Vagina (tissue), 2 donors: Measurements from ENCODE around the gene B3GALT5.

Source experiments
- CTCF ChIP-seq, 3 experiments: fragments of 450-650 bp in 2 of 3; fragments of 200-600 bp in 1 of 3; sonication (generic) in 1 of 3; IDR thresholded peaks; one replicate each; pipeline ENCODE4 v1.5.1; 2017 to 2019; ENCODE audit warnings: antibody characterized with exemption in 3 of 3, mild to moderate bottlenecking in 2 of 3, moderate library complexity in 2 of 3
- POLR2A ChIP-seq, 2 donors: fragments of 450-650 bp; IDR thresholded peaks; one replicate each; pipeline ENCODE4 v1.6.1; 2017; ENCODE audit warnings: antibody characterized with exemption in 2 of 2, mild to moderate bottlenecking in 2 of 2, moderate library complexity in 2 of 2
- POLR2AphosphoS5 ChIP-seq, 2 donors: sonication (generic); formaldehyde crosslinking; IDR thresholded peaks; one replicate each; pipeline ENCODE4 v1.9.0; 2017; ENCODE audit warnings: antibody characterized with exemption in 2 of 2, mild to moderate bottlenecking in 2 of 2, low read depth in 1 of 2; ENCODE audit not compliant: insufficient read depth in 1 of 2

- TF ChIP-seq CTCF (IDR thresholded peaks at IDR 0.05) (no peak), POLR2A (IDR thresholded peaks at IDR 0.05) (no peak), POLR2AphosphoS5 (IDR thresholded peaks at IDR 0.05; ENCODE audit: insufficient read depth in 1 of 2, low read depth in 1 of 2) (no peak)
Observed at GRCh38 chr21:39667353-39667891, 54.7 kb downstream of the B3GALT5 start.
